Osteoblast (primary cell): ENCODE measurements around the gene JPH4. TPM values are rescaled to one million over a fixed set of nuclear protein-coding genes. Genes with fewer than 3 reads are reported as not detected.
"Not testable (repeated sequence)": the region's sequence is repeated elsewhere in the genome, so short reads cannot be mapped to it uniquely, and the experiment has no call there.

Source experiments
- DNase-seq: peaks from one replicate; pipeline ENCODE4 v3.0.0; 2011; ENCODE audit warnings: low spot score, mixed read lengths; ENCODE audit not compliant: insufficient read length; ENCODE audit errors: missing footprints
- H2AFZ ChIP-seq: 2 replicates; pipeline ENCODE4 v1.6.0; 2011; ENCODE audit warnings: mild to moderate bottlenecking, low read length
- H3K27ac ChIP-seq: 2 replicates; pipeline ENCODE4 v1.5.1; 2011; ENCODE audit warnings: mild to moderate bottlenecking, low read depth, low read length, moderate library complexity
- H3K27me3 ChIP-seq: 2 replicates; pipeline ENCODE4 v1.6.0; 2012; ENCODE audit warnings: mild to moderate bottlenecking, control low read depth, inconsistent platforms, low read length, moderate library complexity; ENCODE audit not compliant: insufficient read depth
- H3K36me3 ChIP-seq: 2 replicates; pipeline ENCODE4 v1.5.1; 2011; ENCODE audit warnings: mild to moderate bottlenecking, low read length, control low read depth, moderate library complexity; ENCODE audit not compliant: insufficient read depth
- H3K4me1 ChIP-seq: 2 replicates; pipeline ENCODE4 v1.5.1; 2011; ENCODE audit warnings: mild to moderate bottlenecking, low read length, control low read depth, moderate library complexity; ENCODE audit not compliant: insufficient read depth
- H3K4me2 ChIP-seq: 2 replicates; pipeline ENCODE4 v1.6.0; 2011; ENCODE audit warnings: mild to moderate bottlenecking, low read length; ENCODE audit not compliant: insufficient read depth
- H3K4me3 ChIP-seq: fragments of 200-600 bp; sonication (generic); 3 replicates; pipeline ENCODE4 v1.5.1; 2012; ENCODE audit warnings: mild to moderate bottlenecking, low read length, inconsistent platforms; ENCODE audit not compliant: insufficient read depth
- H3K79me2 ChIP-seq: 2 replicates; pipeline ENCODE4 v1.6.0; 2012; ENCODE audit warnings: mild to moderate bottlenecking, low read length, control low read depth, inconsistent platforms; ENCODE audit not compliant: insufficient read depth
- H3K9me3 ChIP-seq: 2 replicates; pipeline ENCODE4 v1.5.1; 2011; ENCODE audit warnings: low read depth, low read length, control low read depth
- H4K20me1 ChIP-seq: 2 replicates; pipeline ENCODE4 v1.6.0; 2012; ENCODE audit warnings: mild to moderate bottlenecking, low read length, control low read depth; ENCODE audit not compliant: insufficient read depth
- total RNA-seq: library from RNA; depleted of rRNA; stranded (reverse); fragments of >200 nt; gene quantifications from 2 replicates; pipeline ENCODE4 v1.2.3, GENCODE V29; 2012
- TF ChIP-seq, protein P1 (sequence below): IDR thresholded peaks from 2 replicates; pipeline ENCODE4 v1.5.1; 2011; ENCODE audit warnings: mild to moderate bottlenecking, low read depth, low read length, moderate library complexity; ENCODE audit errors: extremely low read depth

JPH4 gene
- total RNA-seq, 1 donor = not detected

DNA sequence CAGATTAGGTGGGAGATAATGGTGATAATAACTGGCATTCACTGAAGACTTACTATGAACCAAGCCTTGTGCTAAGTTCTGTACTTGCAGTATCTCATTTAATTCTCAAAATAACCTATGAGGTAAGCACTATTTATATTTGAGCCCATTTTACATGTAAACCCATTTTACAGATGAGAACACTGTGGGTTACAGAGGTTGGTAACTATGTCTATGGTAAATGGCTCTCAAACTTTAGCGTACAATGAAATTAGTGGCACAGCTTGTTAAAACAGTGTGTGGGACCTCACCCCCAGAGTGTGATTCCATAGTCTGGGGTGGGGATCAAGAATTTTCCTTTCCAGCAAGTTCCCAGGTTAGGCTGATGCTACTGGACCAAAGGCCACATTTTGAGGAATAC is 22.2 kb upstream of the JPH4 start:
- Histone ChIP-seq H3K4me1 (peaks cover 3% of the 10 kb centered on the region), H3K27me3 (no peaks in the 10 kb centered on the region), H4K20me1 (no peaks in the 10 kb centered on the region), H3K9me3 (no peaks in the 10 kb centered on the region), H3K36me3 (no peaks in the 10 kb centered on the region), H2AFZ (no peak overlapping the region), H3K27ac (no peak overlapping the region), H3K4me3 (no peak overlapping the region), H3K4me2 (no peak overlapping the region), H3K79me2 (no peaks in the 10 kb centered on the region)
- DNase-seq = no peak
- TF ChIP-seq, protein P1, sequence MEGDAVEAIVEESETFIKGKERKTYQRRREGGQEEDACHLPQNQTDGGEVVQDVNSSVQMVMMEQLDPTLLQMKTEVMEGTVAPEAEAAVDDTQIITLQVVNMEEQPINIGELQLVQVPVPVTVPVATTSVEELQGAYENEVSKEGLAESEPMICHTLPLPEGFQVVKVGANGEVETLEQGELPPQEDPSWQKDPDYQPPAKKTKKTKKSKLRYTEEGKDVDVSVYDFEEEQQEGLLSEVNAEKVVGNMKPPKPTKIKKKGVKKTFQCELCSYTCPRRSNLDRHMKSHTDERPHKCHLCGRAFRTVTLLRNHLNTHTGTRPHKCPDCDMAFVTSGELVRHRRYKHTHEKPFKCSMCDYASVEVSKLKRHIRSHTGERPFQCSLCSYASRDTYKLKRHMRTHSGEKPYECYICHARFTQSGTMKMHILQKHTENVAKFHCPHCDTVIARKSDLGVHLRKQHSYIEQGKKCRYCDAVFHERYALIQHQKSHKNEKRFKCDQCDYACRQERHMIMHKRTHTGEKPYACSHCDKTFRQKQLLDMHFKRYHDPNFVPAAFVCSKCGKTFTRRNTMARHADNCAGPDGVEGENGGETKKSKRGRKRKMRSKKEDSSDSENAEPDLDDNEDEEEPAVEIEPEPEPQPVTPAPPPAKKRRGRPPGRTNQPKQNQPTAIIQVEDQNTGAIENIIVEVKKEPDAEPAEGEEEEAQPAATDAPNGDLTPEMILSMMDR = no peak

DNA sequence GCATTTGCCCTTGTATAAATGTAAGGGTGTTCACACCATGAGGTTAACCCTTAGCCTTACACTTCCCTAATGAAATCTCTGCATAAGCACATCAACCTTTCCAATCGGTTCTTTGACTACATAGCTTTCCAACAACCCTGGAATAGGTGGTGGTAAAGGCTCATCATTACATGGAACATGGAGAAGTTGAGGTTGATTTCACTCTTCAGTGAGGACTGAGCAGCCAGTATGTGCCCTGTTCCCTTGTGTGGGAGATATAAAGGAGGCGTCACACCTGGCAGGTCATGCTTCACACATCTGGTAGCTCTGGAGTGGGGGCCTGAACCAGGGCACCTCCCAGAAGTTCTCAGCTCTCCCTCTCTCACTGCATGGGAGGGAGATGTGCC is 21.7 kb upstream of the JPH4 start:
- Histone ChIP-seq H3K27ac (no peak overlapping the region), H3K36me3 (no peaks in the 10 kb centered on the region), H4K20me1 (no peaks in the 10 kb centered on the region), H2AFZ (no peak overlapping the region), H3K4me1 (no peaks in the 10 kb centered on the region), H3K4me3 (no peak overlapping the region), H3K9me3 (no peaks in the 10 kb centered on the region), H3K79me2 (no peaks in the 10 kb centered on the region), H3K27me3 (no peaks in the 10 kb centered on the region), H3K4me2 (no peak overlapping the region)
- no peak for DNase-seq
- TF ChIP-seq, protein P1 = no peak

DNA sequence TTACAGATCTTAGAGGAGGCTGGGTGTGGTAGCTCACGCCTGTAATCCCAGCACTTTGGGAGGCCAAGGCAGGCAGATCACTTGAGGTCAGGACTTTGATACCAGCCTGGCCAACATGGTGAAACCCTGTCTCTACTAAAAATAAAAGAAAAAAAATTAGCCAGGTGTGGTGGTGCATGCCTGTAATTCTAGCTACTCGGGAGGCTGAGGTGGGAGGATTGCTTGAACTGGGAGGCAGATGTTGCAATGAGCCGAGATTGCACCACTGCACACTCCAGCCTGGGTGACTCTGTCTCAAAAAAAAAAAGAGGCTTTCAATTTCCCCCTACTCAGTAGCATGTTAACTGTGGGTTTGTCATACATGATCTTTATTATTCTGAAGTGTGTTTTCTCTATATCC is 15.6 kb upstream of the JPH4 start:
- H3K27ac ChIP-seq, H3K4me3 ChIP-seq: not testable (repeated sequence)

DNA sequence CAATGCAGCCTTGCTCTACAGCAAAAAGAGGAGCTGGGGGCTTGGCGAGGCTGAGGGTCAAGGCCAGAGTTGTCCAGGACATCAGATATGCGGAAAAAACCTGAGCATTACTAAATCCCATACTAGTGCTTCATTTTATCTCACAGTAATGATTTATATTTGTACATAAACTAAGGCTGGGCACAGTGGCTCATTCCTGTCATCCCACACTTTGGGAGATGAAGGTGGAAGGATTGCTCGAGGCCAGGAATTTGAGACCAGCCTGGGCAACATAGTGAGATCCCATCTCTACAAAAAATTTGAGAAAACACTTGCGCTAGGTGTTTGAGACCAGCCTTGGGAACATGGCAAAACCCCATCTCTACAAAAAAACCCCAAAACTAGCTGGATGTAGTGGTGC is 11.6 kb upstream of the JPH4 start:
- Histone ChIP-seq H2AFZ (no peak overlapping the region), H3K4me3 (no peak overlapping the region), H3K27me3 (no peaks in the 10 kb centered on the region), H4K20me1 (no peaks in the 10 kb centered on the region), H3K9me3 (no peaks in the 10 kb centered on the region), H3K79me2 (no peaks in the 10 kb centered on the region), H3K4me1 (no peaks in the 10 kb centered on the region), H3K36me3 (no peaks in the 10 kb centered on the region), H3K27ac (no peak overlapping the region), H3K4me2 (no peak overlapping the region)
- TF ChIP-seq, protein P1 = no peak
- no peak for DNase-seq

More for the DNA sequence above, 15.6 kb upstream of the JPH4 start:
- H3K27me3 ChIP-seq, H3K9me3 ChIP-seq, H2AFZ ChIP-seq, DNase-seq, H3K4me1 ChIP-seq, H3K4me2 ChIP-seq, H4K20me1 ChIP-seq, H3K36me3 ChIP-seq, H3K79me2 ChIP-seq: not testable (repeated sequence)

DNA sequence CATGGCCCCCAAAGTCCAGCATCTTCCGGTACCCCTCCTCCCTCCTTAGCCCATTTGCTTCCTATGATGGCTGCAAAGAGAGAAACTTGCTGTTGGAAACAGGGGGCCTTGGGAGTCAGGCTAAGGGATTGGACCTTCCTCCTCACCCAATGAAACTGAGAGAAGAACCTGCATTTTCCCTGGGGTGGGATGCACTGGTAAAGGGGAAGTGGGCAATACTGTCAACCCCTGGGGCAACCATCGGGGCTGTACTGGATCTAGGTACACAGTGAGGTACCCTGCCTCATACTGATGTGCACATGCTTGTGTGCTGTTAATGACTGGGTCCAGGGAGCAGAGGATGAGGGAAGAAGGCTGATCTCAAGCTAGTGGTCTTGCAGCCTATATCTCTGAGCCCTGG is 11.0 kb upstream of the JPH4 start:
- H3K4me2 ChIP-seq = no peak overlapping the region
- TF ChIP-seq, protein P1 = no peak

More for the DNA sequence above, 11.0 kb upstream of the JPH4 start:
- H3K9me3 ChIP-seq = no peaks in the 10 kb centered on the region
- H3K4me3 ChIP-seq = no peak overlapping the region
- no peaks in the 10 kb centered on the region for H4K20me1 ChIP-seq
- H3K79me2 ChIP-seq = no peaks in the 10 kb centered on the region
- no peak overlapping the region for H2AFZ ChIP-seq
- no peaks in the 10 kb centered on the region for H3K36me3 ChIP-seq
- no peak overlapping the region for H3K27ac ChIP-seq
- no peaks in the 10 kb centered on the region for H3K4me1 ChIP-seq
- no peak for DNase-seq
- no peaks in the 10 kb centered on the region for H3K27me3 ChIP-seq
